Germinal center (tissue), 1 donor: ENCODE measurements around the gene ENPP1.
"Not testable (repeated sequence)": the region's sequence is repeated elsewhere in the genome, so short reads cannot be mapped to it uniquely, and the experiment has no call there.

Source experiments
- DNase-seq: peaks from one replicate; pipeline ENCODE4 v3.0.0; 2012; ENCODE audit warnings: mixed read lengths, low spot score

The ENPP1 gene

DNA sequence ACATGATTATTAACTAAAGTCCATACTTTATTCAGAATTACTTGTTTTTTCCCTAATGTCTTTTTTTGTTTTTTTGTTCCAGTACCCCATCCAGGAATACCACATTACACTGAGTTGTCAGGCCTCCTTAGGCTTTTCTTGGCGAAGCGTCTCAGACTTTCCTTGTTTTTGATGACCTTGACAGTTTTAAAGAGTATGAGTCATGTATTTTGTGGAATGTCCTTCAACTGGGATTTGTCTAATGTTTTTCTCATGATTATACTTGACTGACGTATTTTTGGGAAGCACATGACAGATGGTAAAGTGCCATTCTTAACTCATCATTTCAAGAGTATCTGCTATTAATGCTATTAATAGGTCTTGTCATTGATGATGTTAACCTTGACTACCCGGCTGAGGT is 23.6 kb downstream of the ENPP1 start:
- no peak for DNase-seq

DNA sequence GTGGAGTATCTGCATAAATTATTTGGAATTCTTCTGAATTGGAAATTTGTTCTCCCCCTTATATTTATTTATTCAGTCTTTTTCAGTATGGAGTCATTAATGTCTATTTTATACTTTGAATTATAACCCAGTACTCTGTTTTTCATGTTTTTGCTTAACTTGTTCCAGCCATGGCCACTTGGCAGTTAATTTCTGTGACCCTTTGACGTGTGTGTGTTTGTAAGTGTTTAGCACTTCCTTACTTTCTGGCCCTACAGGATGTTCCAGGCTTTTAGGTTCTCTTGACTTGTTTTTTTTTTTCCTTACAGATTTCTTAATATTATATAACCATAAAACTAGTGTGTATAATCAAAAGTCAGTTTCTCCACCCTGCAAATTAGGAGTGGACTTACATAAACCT is 24.1 kb downstream of the ENPP1 start:
- no peak for DNase-seq

DNA sequence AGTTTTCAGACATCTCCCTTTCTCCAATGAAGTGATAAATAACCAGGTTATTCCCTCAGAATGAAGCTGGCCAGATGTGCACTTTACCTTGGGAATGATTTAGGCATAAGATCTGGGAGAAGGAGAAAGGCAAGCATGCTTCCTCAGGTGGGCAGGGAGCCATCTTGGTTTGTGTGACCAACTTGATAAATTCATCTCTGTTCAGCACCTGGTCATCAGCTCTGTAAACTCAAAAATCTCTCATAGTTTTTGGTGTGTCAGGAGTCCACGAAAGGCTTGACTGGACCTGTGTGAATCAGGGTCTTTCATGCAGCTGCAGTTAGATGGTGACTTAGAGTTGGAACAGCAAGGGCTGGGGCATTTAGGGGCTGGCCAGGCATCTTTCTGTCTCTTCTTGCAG is 24.5 kb downstream of the ENPP1 start:
- no peak for DNase-seq

DNA sequence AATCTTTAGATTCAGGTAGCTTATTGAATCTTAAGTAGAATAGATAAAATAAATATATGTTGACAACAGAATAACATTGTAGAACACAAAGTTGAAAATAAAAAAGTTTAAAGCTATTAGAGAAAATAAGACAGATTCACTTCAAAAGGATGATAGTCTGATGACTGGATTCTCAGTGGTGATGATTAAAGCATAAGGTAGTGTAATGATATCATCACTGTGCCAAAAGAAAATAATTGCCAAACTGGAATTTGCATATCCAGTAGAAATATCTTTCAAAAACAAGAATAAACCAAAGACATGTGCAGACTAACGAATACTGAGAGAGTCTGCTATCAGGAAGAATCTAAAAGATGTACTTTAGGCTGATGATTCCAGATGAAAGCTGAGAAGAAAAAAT is 30.2 kb downstream of the ENPP1 start:
- DNase-seq: no peak

DNA sequence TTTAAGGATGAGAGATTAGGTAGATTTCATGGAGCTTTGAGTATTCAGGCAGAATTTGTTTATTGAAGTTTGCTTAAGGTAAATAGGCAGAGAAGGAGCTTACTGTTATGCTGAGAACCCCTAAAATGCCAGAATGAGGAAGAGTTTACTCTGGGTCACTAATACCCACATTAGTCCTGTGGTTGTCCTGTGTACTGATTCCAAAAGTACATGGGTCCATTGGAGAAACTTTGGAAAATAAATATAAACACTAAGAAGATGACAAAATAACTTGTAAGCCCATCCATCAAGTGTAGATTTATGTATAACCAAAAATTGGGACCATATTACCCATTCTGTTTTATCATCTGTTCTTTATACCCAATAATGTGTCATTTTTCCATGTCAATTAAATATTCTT is 31.6 kb downstream of the ENPP1 start:
- DNase-seq: no peak

DNA sequence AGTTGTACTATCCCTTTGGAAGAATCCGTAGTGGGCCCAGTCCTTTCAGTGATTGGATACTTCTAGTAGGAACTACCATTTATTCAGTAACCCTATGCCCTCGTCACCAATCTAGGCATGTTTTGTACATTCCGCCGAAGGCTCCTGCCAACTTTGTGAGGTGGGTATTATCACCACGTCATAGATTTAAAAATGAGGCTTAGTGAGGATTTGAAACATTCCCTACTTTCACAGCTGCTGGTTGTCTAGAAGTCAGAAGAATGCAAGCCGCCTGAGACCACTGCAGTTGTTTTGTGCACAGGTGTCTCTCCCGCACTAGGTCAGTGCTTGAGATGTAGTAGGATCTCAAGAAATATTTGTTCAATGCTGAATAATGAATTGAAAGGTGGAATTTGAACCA is 32.6 kb downstream of the ENPP1 start:
- no peak for DNase-seq

DNA sequence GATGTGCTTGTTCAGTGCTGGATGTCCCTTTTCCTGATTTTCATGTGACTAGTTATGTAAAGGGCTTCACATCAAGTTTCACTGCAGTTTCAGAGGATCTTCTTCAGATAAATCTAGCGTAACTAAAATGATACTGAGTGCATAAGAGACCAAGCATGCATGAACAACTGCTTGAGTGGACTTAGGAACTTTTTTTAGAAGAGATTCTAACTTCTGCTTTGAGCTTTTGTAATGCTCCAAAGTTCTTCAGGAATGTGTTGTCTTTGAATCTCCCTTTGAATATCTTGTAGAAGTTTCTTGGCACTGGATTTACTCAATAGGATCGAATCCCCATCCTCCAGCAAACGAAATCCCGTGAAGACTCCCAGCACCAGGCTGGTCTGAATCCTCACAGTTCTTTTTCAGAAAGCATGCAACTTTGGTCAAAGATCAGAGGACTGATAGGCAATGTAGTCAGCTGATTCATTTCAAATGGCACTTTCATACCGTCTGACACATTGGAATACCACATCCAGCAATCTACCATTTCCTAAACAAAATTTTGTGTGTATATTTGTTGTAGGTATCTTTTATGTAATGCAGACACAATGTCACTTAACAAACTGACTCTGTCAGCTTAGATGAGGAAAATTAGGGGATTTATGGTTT is 33.2 kb downstream of the ENPP1 start:
- no peak for DNase-seq

DNA sequence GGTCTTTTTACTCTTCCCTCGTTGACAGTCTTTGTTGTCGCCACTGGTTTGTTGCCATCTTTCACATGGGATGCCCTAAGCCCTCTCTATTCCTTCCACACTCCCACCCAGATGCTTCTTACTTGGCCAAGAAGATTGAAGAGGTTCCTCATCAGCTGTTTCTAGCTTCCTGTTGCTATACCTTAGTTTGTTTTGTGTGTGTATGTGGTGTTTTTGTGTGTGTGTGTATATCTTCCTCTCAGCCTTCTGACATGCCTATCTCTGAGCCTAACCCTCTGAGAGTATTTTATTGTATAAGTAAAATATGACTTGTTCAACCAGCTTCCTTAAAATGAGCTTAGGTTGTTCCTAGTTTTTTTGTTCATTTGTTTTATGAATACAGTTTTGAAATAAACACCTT is 35.9 kb downstream of the ENPP1 start:
- DNase-seq: no peak

DNA sequence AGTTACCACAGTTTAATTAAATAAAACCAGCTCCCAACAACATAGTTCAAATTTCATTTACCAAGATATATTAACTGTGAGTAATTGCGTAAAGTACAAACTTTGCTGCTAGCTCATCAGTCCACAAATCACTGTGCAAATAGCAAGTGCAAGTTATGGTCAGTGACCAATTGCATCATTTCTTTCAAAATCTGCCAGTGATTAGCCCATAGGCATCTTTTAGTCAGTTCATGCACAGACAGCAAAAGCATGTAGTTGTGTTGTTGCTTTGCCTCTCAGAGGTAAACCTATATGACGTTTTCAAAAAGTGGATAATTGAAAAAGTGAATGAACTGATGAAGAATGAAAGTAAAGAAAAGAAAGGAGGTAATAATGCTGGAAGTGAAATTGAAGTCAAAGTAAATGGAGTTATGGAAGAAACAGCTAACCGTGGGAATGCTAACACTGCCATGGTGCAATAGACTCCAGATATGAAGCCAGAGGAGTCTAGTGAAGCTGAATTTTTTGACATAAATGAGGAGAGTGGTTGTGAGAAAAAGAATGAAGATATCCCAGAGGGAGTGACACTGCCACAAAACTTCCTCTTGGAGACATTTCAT is 36.5 kb downstream of the ENPP1 start:
- DNase-seq: no peak

DNA sequence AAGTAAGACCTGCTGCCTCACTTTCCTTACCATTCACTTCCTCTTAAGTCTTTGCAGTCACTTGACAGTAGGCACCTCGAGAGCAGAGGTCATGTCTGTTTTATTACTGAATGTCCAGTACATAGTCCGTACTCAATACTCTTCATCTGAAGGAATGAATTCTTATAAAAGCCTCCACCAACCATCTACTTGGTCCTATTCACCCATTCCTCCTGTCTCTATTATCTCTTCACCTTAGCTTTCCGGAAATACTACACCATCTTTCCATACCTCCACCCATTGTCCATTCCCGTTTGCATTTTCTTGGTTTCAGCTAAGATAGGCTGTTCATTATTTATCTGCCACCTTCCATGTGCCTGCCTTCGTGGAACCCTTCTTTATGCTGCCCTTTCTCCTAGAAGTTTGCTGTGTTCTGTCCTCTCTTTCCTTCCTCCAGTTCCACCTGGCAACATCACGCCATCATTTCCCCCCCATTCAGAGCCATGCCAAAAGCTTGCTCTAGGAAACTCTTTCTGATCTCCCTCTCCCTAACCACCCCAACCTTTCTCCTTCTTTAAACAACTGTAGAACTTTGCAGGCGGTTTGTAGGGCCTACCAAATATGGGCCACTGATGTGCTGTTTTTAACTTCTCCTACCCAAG is 38.3 kb downstream of the ENPP1 start:
- no peak for DNase-seq

DNA sequence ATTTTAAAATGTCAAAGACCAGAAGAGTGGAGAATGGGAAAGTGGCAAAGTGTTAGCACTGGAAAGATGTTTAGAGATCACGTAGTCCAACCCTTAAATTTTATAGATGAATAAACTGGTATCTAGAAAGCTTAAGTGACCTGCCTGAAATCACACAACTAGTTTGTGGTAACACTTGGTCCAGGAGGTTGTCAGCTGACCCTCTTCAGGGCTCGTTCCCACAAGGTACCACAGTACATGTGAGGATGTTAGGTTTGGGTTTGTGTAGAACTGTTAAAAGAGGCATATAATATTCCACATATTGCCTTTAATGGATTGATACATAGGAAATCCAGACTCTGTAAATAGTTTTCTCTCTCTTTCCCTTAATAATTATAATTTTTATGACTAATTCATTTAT is 39.1 kb downstream of the ENPP1 start:
- DNase-seq: no peak

DNA sequence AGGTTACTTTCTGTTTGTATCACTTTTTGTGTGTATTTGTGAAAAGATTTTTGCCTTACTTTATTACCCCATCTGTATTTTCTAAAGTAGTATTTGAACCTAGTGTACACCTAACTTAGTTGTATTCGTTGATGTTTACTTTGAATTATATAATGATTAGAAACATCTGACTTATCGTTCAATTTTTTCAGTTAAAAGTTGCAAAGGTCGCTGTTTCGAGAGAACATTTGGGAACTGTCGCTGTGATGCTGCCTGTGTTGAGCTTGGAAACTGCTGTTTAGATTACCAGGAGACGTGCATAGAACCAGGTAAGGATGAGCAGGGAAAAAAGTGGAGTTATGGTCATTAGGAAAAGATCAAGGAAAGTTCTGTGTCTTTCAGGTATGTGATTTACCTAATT is 42.0 kb downstream of the ENPP1 start:
- no peak for DNase-seq

DNA sequence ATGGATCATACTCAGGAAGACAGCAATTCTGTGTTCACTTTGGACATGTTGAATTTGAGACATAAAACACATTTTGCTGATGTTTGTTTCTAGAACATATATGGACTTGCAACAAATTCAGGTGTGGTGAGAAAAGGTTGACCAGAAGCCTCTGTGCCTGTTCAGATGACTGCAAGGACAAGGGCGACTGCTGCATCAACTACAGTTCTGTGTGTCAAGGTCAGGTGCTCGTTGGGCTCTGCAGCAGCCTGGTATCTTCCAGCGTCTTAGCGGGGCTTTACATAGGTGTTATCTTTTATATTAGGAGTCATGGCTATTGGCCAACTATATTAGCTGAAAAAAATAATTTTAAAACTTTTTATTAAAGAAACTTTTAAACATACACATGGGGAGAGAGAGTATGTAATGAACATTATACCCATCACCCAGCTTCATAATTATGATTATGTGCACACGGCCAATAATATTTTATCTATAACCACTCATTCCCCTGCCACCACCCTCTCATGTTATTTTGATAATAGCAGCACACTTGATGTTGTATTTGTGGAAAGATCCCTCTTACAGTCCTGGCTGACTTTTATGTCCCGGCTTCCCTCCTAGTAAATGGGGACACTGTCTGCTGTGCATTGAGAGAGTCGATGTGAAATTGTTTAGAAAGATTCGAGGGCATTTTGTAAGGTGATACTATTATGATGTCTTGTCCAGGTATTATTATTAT is 43.4 kb downstream of the ENPP1 start:
- DNase-seq: no peak

DNA sequence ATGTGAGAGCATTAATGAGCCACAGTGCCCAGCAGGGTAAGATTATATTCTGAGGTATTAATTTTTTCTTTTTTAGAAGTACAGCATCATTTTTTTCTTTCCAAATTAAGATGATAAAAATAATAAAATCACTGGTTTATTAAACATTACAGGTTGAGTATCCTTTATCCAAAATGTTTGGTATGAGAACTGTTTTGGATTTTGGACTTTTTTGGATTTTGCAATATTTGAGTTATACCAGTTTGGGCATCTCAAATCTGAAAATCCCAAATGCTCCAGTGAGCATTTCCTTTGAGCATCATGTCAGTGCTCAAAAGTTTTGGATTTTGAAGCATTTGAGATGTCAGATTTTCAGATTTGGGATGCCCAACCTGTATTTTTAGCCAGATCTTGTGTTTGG is 44.4 kb downstream of the ENPP1 start:
- DNase-seq: no peak

DNA sequence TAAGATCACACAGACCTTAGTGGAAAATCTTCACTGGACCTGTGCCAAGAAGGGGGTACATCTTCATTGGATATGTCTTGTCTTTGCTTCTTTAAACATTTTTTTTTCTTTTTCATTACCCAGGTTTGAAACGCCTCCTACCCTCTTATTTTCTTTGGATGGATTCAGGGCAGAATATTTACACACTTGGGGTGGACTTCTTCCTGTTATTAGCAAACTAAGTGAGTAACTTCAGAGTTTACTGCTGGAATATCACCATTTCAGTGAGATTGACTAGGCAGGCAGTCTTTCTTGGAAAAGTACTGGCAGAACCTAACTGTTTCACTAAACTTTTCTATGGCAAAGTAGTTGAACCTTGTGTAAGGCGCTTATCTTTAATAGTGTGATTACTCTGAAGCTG is 47.0 kb downstream of the ENPP1 start:
- no peak for DNase-seq

DNA sequence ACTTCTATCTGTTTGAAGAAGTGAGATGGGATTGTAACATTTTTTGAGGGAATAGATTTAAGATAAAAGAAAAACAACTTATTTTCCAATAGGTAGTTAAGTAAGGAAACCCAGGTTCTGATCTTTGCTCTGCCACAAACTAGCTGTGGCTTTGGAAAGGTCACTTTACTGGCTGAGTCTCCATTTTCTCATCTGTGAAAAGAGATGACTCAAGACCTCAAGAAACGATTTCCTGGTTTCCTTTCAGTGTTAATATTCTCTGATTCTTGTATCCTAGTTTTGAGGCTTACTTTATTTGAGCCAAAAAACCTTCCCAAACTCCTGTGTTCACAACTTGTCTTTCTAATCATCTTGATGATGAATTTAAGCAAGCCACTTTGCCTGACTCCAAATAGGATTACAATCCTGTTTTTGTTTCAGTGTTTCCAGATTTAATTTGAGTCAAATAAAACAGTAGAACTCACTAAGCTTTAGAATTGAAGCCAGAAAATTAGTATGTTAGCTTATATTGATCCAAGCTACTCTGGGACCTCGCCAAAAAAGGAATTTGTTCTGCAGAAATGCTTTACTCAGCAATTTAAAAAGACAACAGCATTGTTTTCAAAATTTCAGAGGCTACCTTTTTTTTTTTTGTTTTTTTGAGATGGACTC is 51.1 kb downstream of the ENPP1 start:
- no peak for DNase-seq

DNA sequence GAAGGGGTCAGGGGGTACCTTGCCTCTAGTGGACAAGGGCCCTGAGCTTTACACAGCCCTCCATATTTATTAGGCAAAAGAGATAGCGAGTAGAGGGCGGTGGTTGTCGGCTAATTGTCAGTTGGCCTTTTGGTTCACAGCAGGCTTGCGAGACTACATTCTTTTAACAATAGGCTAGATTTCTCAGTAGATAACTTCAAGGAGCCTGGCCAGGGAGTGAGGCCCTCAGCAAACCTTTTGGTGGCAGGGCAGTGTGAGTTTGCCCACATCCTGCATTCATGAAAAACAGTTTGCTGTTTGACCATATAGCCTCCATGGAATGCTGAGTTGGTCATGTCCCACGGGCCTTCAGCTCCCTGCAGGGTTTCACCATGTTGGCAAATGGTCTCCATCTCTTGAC is 51.8 kb downstream of the ENPP1 start:
- DNase-seq: not testable (repeated sequence)

DNA sequence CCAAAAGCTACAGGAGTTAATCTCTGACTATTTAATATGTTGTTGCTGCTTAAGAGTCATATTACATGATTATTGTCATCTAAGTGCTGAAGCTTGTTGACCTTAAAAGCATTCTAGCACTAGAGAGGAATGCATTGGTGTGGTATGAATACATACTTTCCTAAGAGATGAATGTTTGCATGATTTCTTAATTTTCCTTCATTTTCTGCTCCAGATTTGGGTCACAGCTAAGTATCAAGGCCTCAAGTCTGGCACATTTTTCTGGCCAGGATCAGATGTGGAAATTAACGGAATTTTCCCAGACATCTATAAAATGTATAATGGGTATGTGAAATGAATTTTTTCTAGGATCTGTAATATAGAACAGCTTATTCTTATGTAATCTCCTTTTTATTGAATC is 53.6 kb downstream of the ENPP1 start:
- no peak for DNase-seq

DNA sequence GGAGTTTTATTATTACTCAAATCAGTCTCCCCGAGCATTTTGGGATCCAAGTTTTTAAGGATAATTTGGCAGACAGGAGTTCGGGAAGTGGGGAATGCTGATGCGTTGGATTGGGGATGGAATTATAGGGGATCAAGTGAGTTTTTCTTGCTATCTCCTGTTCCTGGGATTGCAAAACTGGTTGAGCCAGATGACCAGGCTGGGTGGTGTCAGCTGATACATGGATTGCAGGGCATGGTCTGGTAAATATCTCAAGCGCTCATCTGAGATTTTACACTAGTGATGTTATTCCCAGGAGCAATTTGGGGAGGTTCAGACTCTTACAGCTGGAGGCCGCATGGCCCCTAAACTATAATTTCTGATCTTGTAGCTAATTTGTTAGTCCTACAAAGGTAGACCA is 54.7 kb downstream of the ENPP1 start:
- no peak for DNase-seq

DNA sequence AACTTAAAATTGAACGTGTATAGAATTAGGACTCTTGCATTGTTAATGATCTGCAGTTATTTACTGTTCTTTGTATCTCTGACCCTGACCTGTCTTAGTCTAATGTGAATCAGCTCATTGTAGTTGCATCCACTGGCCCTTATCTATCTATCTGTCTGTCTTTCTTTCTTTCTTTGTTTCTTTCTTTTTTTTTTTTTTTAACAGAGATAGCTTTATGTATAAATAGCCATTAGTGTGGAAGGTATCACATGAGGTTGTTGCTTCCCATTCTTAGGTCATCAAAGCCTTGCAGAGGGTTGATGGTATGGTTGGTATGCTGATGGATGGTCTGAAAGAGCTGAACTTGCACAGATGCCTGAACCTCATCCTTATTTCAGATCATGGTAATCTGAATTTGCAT is 59.9 kb downstream of the ENPP1 start:
- no peak for DNase-seq

DNA sequence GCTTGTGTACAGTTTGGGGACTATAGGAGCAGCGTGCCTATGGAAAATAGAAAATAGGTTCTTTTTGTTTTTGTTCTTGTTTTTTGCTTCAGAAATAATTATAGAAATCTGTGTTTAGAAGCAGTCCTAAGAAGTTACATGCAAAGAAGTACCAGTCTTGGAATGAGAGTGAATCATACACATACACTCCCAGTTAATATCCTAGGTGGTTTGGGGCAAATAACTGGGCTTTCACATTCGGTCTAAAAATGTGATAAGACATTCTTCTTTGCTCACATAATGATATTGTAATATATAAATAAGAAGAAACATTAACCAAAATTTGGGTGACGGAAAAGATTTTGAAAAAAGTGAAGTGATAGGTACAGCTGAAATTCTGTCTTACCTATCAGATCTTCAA is 61.0 kb downstream of the ENPP1 start:
- no peak for DNase-seq

DNA sequence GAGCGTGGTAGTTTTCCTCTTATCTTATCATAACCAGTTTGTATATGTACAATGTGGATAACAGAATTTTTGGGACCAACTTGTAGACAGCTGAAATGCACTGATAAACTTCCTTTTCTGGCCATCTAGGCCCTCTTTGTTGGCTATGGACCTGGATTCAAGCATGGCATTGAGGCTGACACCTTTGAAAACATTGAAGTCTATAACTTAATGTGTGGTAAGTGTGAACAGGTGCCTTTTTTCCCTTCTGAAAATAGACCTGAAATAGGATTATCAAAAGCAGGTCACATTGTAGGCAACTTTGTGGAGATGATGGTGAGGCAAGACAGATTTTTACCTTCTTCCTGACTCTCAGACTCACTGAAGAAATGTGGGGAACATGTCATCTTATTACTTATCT is 67.8 kb downstream of the ENPP1 start:
- DNase-seq: no peak

DNA sequence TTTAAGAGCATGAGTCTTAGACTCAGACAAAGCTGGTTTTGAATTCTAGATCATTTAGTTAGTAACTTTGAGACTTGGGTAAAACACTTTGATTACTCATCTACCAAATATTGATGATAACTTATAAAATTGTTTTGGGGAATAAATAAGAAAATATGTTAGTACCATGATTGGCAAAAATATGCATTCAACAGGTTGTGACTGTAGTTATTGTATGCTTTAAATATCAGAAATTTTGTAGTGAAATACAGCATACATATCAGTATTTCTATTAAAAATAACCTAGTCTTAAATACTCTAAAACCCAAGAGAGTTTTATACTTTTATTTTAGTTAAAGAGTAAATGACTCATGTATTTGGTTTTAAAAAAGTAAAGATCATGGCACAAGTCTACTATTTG is 68.7 kb downstream of the ENPP1 start:
- DNase-seq: no peak
